ENCODE data around the gene IFNW1. TPM values are rescaled to one million over a fixed set of nuclear protein-coding genes. Genes with fewer than 3 reads are reported as not detected.

The IFNW1 gene
- total RNA-seq, 1 donor = not detected

- H3K4me3 ChIP-seq (ENCODE audit: low read depth, low read length) = no peak overlapping the region
- TF ChIP-seq, protein P1, sequence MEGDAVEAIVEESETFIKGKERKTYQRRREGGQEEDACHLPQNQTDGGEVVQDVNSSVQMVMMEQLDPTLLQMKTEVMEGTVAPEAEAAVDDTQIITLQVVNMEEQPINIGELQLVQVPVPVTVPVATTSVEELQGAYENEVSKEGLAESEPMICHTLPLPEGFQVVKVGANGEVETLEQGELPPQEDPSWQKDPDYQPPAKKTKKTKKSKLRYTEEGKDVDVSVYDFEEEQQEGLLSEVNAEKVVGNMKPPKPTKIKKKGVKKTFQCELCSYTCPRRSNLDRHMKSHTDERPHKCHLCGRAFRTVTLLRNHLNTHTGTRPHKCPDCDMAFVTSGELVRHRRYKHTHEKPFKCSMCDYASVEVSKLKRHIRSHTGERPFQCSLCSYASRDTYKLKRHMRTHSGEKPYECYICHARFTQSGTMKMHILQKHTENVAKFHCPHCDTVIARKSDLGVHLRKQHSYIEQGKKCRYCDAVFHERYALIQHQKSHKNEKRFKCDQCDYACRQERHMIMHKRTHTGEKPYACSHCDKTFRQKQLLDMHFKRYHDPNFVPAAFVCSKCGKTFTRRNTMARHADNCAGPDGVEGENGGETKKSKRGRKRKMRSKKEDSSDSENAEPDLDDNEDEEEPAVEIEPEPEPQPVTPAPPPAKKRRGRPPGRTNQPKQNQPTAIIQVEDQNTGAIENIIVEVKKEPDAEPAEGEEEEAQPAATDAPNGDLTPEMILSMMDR (IDR thresholded peaks at IDR 0.05; ENCODE audit: insufficient read depth, low read depth, low read length) = no peak
- peak; percentile 31 for DNase-seq (ENCODE audit: low read depth)
Measured at GRCh38 chr9:21095561-21095960, 46.1 kb downstream of the IFNW1 start.

Small RNA genes within 50 kb of the gene (small RNA-seq; reads per million reads assigned to genes)
- gene IFNWP4 (not detected), gene RF00019 (not detected)

Other genes with a start within 250 kb of the IFNW1 start
- 10.0 and 22.0 TPM in 2 replicates for gene HACD4, start 110.2 kb downstream of the IFNW1 start, total RNA-seq
- not detected in 2 replicates for gene IFNB1, start 63.9 kb downstream of the IFNW1 start, total RNA-seq
- not detected in 2 replicates for gene IFNA21, start 24.8 kb upstream of the IFNW1 start, total RNA-seq
- not detected in 2 replicates for gene IFNA4, start 45.8 kb upstream of the IFNW1 start, total RNA-seq
- gene IFNA7, start 60.4 kb upstream of the IFNW1 start, total RNA-seq = not detected in 2 replicates
- not detected in 2 replicates for gene IFNA10, start 65.3 kb upstream of the IFNW1 start, total RNA-seq
- gene IFNA16, start 75.5 kb upstream of the IFNW1 start, total RNA-seq = not detected in 2 replicates
- gene IFNA17, start 86.4 kb upstream of the IFNW1 start, total RNA-seq = not detected in 2 replicates
- gene IFNA14, start 98.2 kb upstream of the IFNW1 start, total RNA-seq = not detected in 2 replicates
- gene IFNA5, start 163.5 kb upstream of the IFNW1 start, total RNA-seq = under 0.01 TPM in 1 of 2 replicates, not detected in the other
- 34.8 and 57.9 TPM in 2 replicates for gene KLHL9, start 193.6 kb upstream of the IFNW1 start, total RNA-seq
- not detected in 2 replicates for gene IFNA6, start 209.1 kb upstream of the IFNW1 start, total RNA-seq
- not detected in 2 replicates for gene IFNA13, start 226.2 kb upstream of the IFNW1 start, total RNA-seq
- not detected in 2 replicates for gene IFNA2, start 243.6 kb upstream of the IFNW1 start, total RNA-seq

All from fibroblast of villous mesenchyme (primary cell).